B cell (primary cell): ENCODE results near the gene GGA2. TPM values are rescaled to one million over a fixed set of nuclear protein-coding genes. Genes with fewer than 3 reads are reported as not detected.

Source experiments
- ATAC-seq: fragments of 200-7000 bp; cut with Tn5 transposase; one replicate; pipeline ENCODE4 v1.10.0; 2021; ENCODE audit warnings: low read depth, mild to moderate bottlenecking, moderate number of reproducible peaks, moderate library complexity
- CTCF ChIA-PET: fragments of 350-600 bp; sonication (Branson Sonifier 250); formaldehyde crosslinking; loops from one replicate; lab custom pipeline; 2021; ENCODE audit warnings: antibody characterized with exemption, inconsistent platforms; lab: Charles Lee
- POLR2A ChIA-PET: fragments of 350-600 bp; sonication (Branson Sonifier 250); formaldehyde crosslinking; loops from one replicate; lab custom pipeline; 2021; ENCODE audit warnings: antibody characterized with exemption; lab: Charles Lee
- DNase-seq: peaks from one replicate; pipeline ENCODE4 v3.0.0; 2013
- H2AFZ ChIP-seq: 2 replicates; pipeline ENCODE4 v1.6.1; 2012; ENCODE audit warnings: mild to moderate bottlenecking, low read depth, low read length; ENCODE audit not compliant: insufficient read depth, poor library complexity, severe bottlenecking
- H3K27ac ChIP-seq, 2 donors: 1 replicate in 1 of 2; 2 replicates in 1 of 2; pipeline ENCODE4 v1.5.1; 2012 to 2013; ENCODE audit warnings: low read length in 2 of 2, mild to moderate bottlenecking in 2 of 2, moderate library complexity in 1 of 2
- H3K27me3 ChIP-seq, 4 experiments: fragments of 200-600 bp in 1 of 4; sonication (generic) in 1 of 4; replicated peaks in 1 of 4; 1 replicate in 2 of 4; 2 replicates in 2 of 4; pipeline versions ENCODE4 v1.6.1 to v1.7.0; 2013 to 2016; ENCODE audit warnings: low read length in 3 of 4, mild to moderate bottlenecking in 2 of 4, mixed read lengths in 1 of 4, moderate library complexity in 1 of 4; ENCODE audit not compliant: insufficient read depth in 4 of 4, control insufficient read depth in 3 of 4; ENCODE audit errors: control extremely low read depth in 1 of 4
- H3K36me3 ChIP-seq, 2 experiments: replicated peaks in 1 of 2; 1 replicate in 1 of 2; 2 replicates in 1 of 2; pipeline versions ENCODE4 v1.6.1 to v1.7.1; 2013; ENCODE audit warnings: low read length in 1 of 2; ENCODE audit not compliant: insufficient read depth in 2 of 2, control insufficient read depth in 1 of 2; ENCODE audit errors: control extremely low read depth in 1 of 2, extremely low read depth in 1 of 2
- H3K4me1 ChIP-seq, 2 donors: fragments of 200-600 bp in 1 of 2; sonication (generic) in 1 of 2; 1 replicate in 1 of 2; 2 replicates in 1 of 2; pipeline versions ENCODE4 v1.5.1 to v1.6.1; 2013 to 2017; ENCODE audit warnings: low read length in 2 of 2; ENCODE audit not compliant: control insufficient read depth in 2 of 2, insufficient read depth in 2 of 2
- H3K4me2 ChIP-seq: replicated peaks from 2 replicates; pipeline ENCODE3; 2012; ENCODE audit warnings: mild to moderate bottlenecking, low read depth, low read length; ENCODE audit not compliant: poor library complexity, severe bottlenecking
- H3K4me3 ChIP-seq, 5 experiments: fragments of 200-600 bp in 1 of 5; sonication (generic) in 1 of 5; 1 replicate in 3 of 5; 2 replicates in 2 of 5; pipeline versions ENCODE4 v1.5.1 to v1.7.0; 2011 to 2016; ENCODE audit warnings: low read length in 4 of 5, mild to moderate bottlenecking in 4 of 5, low read depth in 2 of 5, control low read depth in 1 of 5, moderate library complexity in 1 of 5; ENCODE audit not compliant: insufficient read depth in 1 of 5; ENCODE audit errors: control extremely low read depth in 1 of 5, extremely low read depth in 1 of 5
- H3K79me2 ChIP-seq: fragments of 200-600 bp; sonication (generic); one replicate; pipeline ENCODE4 v1.6.0; 2016; ENCODE audit warnings: low read length; ENCODE audit not compliant: control insufficient read depth, insufficient read depth
- H3K9ac ChIP-seq: fragments of 200-600 bp; sonication (generic); 2 replicates; pipeline ENCODE4 v1.6.1; 2017; ENCODE audit warnings: mild to moderate bottlenecking, low read length, moderate library complexity
- H3K9me3 ChIP-seq, 3 donors: one replicate each; pipeline versions ENCODE4 v1.6.1 to v1.7.1; 2013; ENCODE audit warnings: low read length in 2 of 3; ENCODE audit not compliant: control insufficient read depth in 2 of 3, insufficient read depth in 1 of 3; ENCODE audit errors: control extremely low read depth in 1 of 3
- H4K20me1 ChIP-seq: 2 replicates; pipeline ENCODE4 v1.6.0; 2012; ENCODE audit warnings: mild to moderate bottlenecking, low read length; ENCODE audit not compliant: insufficient read depth, control insufficient read depth, poor library complexity, severe bottlenecking
- H3K27ac Mint-ChIP-seq: one replicate; pipeline ENCODE4 v1.8.0; 2021; ENCODE audit warnings: mixed read lengths
- H3K27me3 Mint-ChIP-seq: one replicate; pipeline ENCODE4 v1.8.0; 2021; ENCODE audit warnings: mixed read lengths
- H3K4me1 Mint-ChIP-seq: one replicate; pipeline ENCODE4 v1.8.0; 2021; ENCODE audit warnings: mixed read lengths
- H3K4me3 Mint-ChIP-seq: one replicate; pipeline ENCODE4 v1.8.0; 2021; ENCODE audit warnings: mixed read lengths
- H3K9me3 Mint-ChIP-seq: one replicate; pipeline ENCODE4 v1.8.0; 2022; ENCODE audit warnings: mixed read lengths; ENCODE audit not compliant: insufficient read depth
- CTCF ChIP-seq: fragments of 200-600 bp; IDR thresholded peaks from one replicate; pipeline ENCODE4 v1.8.0; 2022; ENCODE audit warnings: antibody characterized with exemption, mild to moderate bottlenecking
- EZH2 ChIP-seq: IDR thresholded peaks from 2 replicates; pipeline ENCODE4 v1.6.1; 2012; ENCODE audit warnings: borderline replicate concordance, low read depth, mild to moderate bottlenecking, moderate library complexity, low read length; ENCODE audit not compliant: insufficient read depth, poor library complexity, severe bottlenecking
- WGBS: methylation state at CpG from one replicate; pipeline ENCODE4 v1.1.5; 2013; ENCODE audit warnings: missing lambda C conversion rate; ENCODE audit not compliant: insufficient coverage; 5-methylcytosine and 5-hydroxymethylcytosine counted together
- intact Hi-C: fragments of 100-400 bp; cut with micrococcal nuclease; formaldehyde crosslinking; loops from one replicate; pipeline ENCODE4 v1.10.0; 2022
- polyA plus RNA-seq: library from polyadenylated mRNA; depleted of rRNA; stranded (reverse); fragments of >200 nt; gene quantifications from 2 replicates; pipeline ENCODE4 v1.2.3, GENCODE V29; 2012
- total RNA-seq, 2 donors: library from RNA; stranded (reverse); fragments of 120-200 nt in 1 of 2; gene quantifications; 1 replicate in 1 of 2; 2 replicates in 1 of 2; pipeline versions ENCODE4 v1.2.3 to v1.2.4, GENCODE V29; 2013 to 2022

Gene GGA2
- total and polyA plus RNA-seq, 2 donors (not counting 1 experiment from before 2014, with no cell fraction given), result 227 to 832 TPM

- Histone ChIP-seq H3K4me1 (peaks cover 18 to 23% of the 10 kb centered on the region in 2 donors), H4K20me1 (no peaks in the 10 kb centered on the region), H3K79me2 (peaks cover 17% of the 10 kb centered on the region), H3K9me3 (no peaks in the 10 kb centered on the region), H3K27me3 (no peaks in the 10 kb centered on the region), H2AFZ (no peak overlapping the region), H3K4me2 (no peak overlapping the region), H3K36me3 (peaks cover 3 to 31% of the 10 kb centered on the region in 2 experiments), H3K27ac (no peak overlapping the region), H3K9ac (no peak overlapping the region), H3K4me3 (no peak overlapping the region)
- 100% methylated on average over 2 of the region's 3 CpGs for WGBS
- no peak for ATAC-seq
- Mint-ChIP-seq H3K27me3 (no peaks in the 10 kb centered on the region), H3K4me1 (peaks cover 23% of the 10 kb centered on the region), H3K4me3 (no peak overlapping the region), H3K9me3 (no peaks in the 10 kb centered on the region), H3K27ac (peak overlapping the region; percentile 1)
- ChIA-PET POLR2A (no interaction called here), CTCF (interaction anchor here (0.9 kb wide), 1 partner anchor 25 kb away, joined by 4 read pairs; no protein-coding TSS in a partner anchor)
- intact Hi-C loops, result no loop called here
- TF ChIP-seq EZH2 (no peak), CTCF (no peak)
- DNase-seq, result no peak
Observed at GRCh38 chr16:23524886-23525285, 14.6 kb upstream of the GGA2 start.

- CTCF ChIA-PET, result interaction anchor here (1.3 kb wide), 1 partner anchor 20 kb away, joined by 3 read pairs; no protein-coding TSS in a partner anchor
- H2AFZ ChIP-seq, result no peak overlapping the region
- H3K27ac ChIP-seq, result no peak overlapping the region
- no peaks in the 10 kb centered on the region for H3K27me3 ChIP-seq
- peaks cover 26% of the 10 kb centered on the region for H3K79me2 ChIP-seq
- H4K20me1 ChIP-seq, result no peaks in the 10 kb centered on the region
- ATAC-seq, result no peak
- no peaks in the 10 kb centered on the region for H3K9me3 ChIP-seq
- no peaks in the 10 kb centered on the region for H3K9me3 Mint-ChIP-seq
- H3K4me1 Mint-ChIP-seq, result peaks cover 32% of the 10 kb centered on the region
- POLR2A ChIA-PET, result no interaction called here
- DNase-seq, result no peak
- intact Hi-C loops, result no loop called here
- H3K4me3 ChIP-seq, result no peak overlapping the region
- no peak for TF ChIP-seq EZH2
- TF ChIP-seq CTCF, result no peak
- H3K4me1 ChIP-seq, result peaks cover 27 to 32% of the 10 kb centered on the region in 2 donors
- 97% methylated on average over 7 of the region's 7 CpGs for WGBS
- no peak overlapping the region for H3K4me2 ChIP-seq
- H3K27ac Mint-ChIP-seq, result no peak overlapping the region
- H3K4me3 Mint-ChIP-seq, result no peak overlapping the region
- H3K36me3 ChIP-seq, result peaks cover 3 to 31% of the 10 kb centered on the region in 2 experiments
- H3K27me3 Mint-ChIP-seq, result no peaks in the 10 kb centered on the region
- H3K9ac ChIP-seq, result no peak overlapping the region
Observed at GRCh38 chr16:23523876-23524385, 13.6 kb upstream of the GGA2 start.
